HuH-7.5 (cell line): ENCODE data around the gene CCR4.
"Not testable (repeated sequence)": the region's sequence is repeated elsewhere in the genome, so short reads cannot be mapped to it uniquely, and the experiment has no call there.

Experiments used
- DNase-seq: peaks from one replicate; pipeline ENCODE4 v3.0.0; 2011; ENCODE audit warnings: low spot score

The CCR4 gene

DNA sequence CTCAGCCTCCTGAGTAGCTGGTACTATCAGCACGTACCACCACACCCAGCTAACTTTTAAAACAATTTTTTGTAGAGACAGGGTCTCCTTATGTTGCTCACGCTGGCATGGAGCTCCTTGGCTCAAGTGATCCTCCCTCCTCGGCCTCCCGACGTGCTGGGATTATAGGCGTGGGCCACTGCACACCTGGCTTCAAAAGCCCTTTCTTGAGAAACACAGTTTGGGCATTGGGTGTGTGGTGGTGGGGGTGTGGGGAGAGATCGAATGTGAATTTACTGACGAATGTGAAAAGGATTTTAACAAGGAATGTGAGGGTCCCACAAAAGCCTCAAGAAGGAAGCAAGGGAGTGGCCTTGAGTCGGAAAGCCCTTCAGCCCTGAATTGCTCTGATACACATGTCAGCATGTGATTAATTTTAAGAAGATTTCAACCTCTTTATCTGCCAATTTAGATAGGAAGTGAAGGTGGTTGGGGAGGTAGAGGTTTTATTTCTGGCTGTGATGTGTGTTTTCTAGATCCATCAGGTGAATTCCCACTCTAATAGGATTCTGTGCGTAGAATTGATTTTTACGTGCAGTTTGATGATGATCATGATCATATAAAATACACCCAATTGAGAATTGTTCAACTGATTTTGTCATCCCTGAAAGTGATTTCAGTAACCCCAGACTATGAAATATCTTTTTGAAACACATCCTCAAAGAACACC lies 1.1 kb downstream of the CCR4 start:
- no peak for DNase-seq

DNA sequence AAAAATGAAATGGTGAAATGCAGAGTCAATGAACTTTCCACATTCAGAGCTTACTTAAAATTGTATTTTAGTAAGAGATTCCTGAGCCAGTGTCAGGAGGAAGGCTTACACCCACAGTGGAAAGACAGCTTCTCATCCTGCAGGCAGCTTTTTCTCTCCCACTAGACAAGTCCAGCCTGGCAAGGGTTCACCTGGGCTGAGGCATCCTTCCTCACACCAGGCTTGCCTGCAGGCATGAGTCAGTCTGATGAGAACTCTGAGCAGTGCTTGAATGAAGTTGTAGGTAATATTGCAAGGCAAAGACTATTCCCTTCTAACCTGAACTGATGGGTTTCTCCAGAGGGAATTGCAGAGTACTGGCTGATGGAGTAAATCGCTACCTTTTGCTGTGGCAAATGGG lies 3.1 kb downstream of the CCR4 start:
- DNase-seq: no peak

DNA sequence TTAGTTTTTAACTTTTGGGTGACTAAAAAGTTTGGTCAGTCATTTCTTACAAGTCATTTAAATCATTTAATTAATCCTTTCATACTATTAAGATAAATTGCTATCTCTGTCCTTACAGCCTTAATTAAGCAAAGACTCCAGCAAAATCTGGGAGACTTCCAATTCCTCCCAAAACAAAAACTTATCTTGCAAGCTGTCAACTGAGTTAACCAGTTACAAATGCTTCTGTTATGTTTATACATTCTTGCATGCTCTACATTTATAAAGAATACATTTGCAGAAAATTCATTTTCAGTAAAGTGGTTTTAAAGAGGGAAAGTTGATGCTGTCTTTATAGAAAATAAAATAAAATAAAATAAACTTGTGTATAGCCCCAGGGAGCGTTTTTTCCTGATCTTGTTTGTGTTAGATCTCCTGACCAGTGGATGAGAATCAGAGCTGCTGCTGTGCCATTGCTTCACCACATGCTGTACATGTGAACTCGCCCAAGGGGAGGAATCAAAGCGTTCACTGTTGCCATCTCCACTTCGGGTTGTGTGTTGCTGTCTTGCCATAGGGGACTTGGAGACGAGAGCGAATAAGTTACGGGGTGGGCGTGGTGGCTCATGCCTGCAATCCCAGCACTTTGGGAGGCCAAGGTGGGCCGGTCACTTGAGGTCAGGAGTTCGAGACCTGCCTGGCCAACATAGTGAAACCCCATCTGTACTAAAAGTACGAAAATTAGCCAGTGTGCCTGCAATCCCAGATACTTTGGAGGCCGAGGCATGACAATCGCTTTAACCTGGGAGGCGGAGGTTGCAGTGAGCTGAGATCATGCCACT lies 5.5 kb downstream of the CCR4 start:
- no peak for DNase-seq

DNA sequence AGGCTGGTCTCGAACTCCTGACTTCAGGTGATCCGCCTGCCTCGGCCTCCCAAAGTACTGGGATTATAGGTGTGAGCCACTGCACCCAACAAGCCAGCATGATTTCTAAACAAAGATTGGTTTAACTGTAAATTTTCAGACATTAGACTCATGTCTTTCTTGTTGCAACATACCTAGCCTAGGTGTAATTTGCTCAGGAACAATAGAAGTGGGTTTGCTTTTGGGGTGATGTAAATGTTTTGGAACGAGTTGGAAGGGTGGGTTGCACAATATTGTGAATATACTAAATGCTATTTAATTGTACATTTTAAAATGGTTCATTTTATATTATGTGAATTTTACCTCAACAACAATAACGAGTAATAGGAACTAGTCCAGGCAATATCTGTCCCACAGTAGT lies 7.1 kb downstream of the CCR4 start:
- DNase-seq: no peak

DNA sequence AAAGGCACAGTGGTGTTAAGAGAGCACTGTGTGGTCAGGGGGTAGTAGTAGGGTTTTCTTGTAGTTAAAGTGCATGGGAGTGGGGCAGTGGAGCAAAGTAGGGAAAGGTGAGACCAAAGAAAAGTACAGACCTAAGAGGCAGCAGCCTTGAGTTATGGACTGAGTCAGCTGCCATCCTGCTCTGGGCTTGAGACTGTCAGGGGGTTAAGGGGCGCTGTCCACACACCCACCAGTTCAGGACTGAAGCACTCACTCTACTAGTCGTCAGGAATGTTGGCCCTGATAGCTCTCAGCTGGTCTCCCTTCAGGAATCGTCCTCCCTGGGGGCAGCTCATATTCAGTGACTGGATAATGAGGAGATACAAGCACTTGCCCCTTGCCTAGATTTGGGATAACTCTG lies 7.9 kb downstream of the CCR4 start:
- no peak for DNase-seq

DNA sequence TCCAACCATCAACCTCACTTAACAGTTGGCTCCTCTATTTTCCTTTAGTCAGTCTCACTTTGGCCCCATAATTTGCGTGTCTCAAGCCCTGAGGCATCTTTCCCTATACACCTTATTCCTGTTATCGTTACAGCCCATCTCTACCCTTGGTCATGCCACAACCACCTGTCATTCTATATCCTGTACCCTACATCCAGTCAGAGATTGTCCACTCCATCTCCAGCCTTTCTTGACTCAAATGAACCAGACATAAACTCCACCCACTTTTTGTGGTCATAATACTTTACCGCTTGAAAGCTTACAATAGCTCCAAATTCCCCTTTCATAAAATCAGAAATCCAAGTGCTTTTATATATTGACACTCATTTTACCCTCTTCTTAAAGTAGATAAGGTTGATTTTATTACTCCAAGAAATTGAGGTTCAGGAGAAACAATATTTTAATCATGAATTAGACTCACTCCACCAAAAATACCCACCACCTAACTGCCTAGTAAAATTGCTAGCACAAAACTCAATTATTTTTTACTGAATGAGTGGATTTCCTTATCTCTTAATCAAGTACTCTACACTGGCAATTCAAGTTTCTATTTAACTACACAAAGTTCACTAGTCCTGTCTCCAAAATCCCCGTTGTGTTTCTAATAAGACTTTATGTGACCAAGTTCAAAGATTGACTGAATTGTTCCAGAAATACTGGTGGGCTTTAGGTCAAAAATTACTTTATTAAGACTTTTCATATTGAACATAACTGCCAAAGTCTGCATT lies 9.1 kb downstream of the CCR4 start:
- no peak for DNase-seq

DNA sequence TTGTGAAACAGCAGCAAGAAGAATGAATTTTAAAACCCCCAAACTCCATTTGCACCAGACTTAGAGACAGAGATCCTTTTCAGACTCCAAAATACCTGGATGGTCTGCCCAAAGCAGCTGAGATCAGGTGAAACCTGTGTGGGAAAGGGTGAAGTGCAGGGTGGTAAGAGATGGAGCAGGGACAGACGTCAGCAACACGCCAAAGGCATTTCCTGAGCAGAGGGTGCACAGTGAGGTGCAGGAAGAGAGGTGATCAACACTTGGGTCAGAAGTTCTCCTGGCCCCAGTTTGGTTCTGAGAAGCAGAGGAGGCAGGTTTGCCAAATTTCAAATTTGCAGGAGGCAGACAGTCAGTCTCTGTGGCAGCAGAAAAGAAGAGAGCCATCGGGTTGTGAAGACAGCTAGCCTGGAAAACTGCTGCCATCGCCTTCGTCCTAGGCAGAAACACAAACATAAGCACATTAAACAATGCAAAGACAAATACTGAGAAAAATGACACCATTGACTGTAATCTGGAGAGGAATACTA lies 9.8 kb downstream of the CCR4 start:
- no peak for DNase-seq

DNA sequence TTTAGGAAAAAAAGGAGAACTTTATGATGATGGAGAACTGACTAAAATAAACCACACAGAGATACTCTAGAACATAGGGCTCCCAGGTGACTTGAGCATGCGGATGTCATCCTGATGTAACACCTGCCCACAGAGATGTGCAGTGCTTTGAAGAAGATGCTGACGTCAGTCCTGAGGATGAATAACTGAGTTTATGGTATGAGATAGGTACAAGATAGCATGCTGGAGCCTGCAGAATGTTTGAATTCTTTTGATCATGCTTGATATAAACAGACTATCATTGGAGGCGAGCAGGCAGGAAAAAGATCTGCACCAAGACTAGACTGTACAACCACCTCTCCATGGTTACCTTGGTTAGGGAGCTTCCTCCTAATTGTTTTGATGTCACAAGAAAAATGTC lies 12.4 kb downstream of the CCR4 start:
- DNase-seq: no peak

DNA sequence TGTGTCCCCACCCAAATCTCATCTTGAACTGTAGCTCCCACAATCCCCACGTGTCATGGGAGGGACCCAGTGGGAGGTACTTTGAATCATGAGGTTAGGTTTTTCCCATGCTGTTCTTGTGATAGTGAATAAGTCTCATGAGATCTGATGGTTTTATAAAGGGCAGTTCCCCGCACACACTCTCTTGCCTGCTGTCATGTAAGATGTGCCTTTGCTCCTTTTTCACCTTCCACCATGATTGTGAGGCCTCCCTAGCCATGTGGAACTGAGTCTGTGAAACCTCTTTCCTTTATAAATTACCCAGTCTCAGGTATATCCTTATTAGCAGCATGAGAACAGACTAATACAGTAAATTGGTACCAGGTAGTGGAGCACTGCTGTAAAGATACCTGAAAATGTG lies 13.3 kb downstream of the CCR4 start:
- not testable (repeated sequence) for DNase-seq

DNA sequence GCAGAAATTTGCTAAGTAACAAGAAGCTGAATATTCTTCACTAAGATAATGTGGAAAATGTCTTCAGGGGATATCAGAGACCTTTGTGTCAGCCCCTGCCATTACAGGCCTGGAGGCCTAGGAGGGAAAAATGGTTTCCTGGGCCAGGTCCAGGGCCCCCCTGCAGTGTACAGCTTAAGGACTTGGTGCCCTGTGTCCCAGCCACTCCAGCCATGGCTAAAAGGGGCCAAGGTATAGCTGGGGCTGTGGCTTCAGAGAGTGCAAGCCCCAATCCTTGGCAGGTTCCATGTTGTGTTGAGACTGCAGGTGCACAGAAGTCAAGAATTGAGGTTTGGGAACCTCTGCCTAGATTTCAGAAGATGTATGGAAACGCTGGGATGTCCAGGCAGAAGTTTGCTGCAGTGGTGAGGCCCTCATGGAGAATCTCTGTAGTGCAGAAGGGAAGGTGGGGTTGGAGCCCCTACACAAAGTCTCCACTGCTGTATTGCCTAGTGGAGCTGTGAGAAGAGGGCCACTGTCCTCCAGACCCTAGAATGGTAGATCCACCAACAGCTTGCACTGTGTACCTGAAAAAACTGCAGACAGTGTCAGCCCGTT lies 14.3 kb downstream of the CCR4 start:
- DNase-seq: not testable (repeated sequence)

DNA sequence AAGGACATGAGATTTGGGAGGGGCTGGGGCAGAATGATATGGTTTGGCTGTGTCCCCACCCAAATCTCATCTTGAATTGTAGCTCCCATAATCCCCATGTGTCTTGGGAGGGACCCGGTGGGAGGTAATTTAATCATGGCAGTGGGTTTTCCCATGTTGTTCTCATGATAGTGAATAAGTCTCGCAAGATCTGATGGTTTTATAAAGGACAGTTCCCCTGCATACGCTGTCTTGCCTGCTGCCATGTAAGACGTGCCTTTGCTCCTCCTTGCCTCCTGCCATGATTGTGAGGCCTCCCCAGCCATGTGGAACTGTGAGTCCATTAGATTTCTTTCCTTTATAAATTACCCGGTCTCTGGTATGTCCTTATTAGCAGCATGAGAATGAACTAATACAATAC lies 15.2 kb downstream of the CCR4 start:
- not testable (repeated sequence) for DNase-seq

DNA sequence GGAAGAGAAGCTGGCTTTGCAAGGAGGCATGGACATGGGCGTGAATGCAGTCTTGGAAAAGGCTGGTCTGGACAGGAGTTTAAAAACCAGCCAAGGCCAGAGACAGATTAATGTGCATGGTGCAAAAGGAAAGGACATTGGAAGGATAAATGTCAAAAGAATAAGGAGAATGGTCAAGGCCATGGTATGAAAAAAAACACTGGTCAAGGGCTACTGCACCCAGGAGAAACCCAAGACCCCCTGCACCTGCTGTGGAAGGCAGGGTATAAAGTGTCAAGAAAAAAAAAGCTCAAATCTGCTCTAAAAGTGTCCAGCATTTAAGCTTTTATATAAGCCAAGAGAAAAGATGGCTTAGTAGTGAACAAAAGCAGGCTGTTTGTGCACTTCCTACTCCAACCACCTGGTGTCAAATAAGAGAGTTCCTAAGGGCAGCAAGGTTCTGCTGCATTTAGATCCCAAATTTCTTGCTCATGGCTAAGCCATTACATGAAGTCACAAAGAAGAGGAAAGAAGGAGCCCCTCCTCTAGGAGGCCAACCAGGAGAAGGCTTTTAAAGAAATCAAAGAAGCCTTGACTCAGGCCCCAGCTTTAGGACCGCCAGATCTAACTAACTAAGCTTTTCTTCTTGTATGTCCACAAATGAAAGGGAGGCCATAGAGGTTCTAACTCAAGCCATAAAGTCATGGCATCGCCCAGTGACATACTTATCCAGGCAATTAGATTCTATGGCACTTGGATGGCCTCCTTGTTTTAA lies 16.9 kb downstream of the CCR4 start:
- DNase-seq: no peak

DNA sequence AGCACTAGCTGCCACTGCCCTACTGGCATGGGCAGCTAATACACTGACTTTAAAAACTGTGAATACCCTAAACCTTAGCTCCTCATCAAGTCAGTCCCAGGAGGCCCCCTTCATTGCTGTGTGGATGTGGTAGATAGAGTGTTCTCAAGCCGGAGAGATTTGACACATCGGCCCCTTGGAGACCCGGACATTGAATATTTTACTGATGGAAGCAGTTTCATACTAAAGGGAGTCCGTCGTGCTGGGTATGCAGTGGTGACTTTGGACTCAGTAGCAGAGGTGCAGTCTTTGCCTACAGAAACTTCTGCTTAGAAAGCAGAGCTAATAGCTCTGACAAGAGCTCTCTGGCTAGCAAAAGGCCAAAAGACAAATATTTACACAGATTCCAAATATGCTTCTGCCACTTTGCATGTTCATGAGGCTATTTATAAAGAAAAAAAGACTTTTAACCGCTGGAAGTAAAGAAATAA lies 17.5 kb downstream of the CCR4 start:
- DNase-seq: no peak

DNA sequence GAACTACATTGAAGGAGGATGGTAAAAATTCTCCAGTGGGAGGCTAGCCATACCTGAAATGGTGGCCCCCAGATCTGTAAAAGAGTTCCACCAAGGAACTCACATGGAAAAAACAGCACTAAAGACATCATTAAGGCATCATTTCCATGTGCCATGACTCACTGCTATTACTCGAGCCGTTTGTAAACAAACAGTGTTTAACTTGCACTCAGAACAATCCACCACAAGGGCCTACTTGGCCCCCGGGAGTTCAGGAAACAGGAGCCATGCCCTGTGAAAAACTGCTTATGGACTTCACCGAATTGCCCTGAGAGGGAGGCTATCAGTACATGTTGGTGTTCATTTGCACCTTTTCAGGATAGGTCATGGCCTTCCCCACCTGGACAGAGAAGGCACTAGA lies 18.2 kb downstream of the CCR4 start:
- DNase-seq: no peak

DNA sequence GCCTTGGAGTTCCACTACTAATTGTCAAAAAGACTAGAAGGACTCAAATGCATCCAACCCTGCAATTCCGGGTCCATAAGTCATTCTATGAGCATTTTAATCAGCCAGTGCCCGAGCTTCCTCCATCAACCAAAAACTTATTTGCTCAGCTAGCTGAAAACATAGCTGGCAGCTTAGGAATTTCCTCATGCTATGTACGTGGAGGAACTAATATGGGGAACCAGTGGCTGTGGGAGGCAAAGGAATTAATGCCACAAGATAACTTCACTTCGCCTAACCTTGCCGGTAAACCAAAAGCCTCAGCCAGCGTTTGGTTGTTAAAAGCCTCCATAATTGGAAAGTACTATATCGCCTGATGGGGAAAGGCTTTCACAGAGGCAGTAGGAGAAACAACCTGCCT lies 19.8 kb downstream of the CCR4 start:
- DNase-seq: not testable (repeated sequence)

DNA sequence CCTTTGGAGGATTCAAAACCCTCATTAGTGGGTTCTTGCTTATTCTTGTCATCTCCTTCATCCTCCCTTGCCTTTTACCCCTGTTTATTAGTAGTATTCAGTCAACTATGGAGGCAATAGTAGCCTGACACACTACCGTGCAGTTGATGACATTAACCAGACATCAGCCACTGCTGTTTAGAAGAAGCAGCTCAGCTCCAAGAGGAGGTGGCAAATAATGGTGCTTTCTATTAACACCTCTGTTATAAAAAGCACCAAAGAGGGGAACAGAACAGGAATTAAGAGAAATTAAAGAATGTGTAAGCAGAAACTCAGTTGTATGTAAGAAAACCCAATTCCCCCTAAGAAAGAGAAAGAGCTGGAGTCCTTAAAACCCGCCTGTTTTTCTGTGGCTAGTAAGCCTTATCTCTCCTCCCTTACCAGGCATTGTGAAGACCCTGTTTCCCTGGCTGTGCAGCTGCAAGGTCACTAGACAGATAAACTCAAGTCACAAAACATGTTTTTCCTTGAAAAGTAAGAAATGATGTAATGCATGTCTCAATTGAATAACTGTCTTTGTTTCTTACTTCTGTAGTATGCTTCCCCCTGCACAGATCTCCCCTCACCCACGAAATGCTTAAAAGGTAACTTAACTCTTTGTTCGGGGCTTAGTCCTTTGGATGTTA lies 21.2 kb downstream of the CCR4 start:
- DNase-seq: no peak

DNA sequence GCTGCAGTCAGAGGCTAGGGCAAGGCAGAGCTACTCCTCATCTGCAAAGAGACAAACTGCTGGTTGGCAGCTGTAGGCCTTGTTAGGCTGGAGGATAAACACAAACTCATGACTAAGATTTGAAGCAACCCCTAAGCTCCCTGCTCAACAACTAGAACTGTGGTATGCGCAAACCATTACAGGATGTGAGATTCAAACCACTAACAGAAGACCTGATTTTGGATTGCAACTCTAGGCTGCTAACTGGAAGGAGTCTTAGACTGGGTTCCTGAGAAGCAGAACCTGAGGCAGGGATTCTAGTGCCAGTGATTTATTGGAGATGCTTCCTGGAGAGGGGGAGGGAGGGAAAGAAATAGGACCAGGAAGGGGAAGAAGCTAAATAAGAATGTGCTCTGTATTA lies 22.5 kb downstream of the CCR4 start:
- no peak for DNase-seq

DNA sequence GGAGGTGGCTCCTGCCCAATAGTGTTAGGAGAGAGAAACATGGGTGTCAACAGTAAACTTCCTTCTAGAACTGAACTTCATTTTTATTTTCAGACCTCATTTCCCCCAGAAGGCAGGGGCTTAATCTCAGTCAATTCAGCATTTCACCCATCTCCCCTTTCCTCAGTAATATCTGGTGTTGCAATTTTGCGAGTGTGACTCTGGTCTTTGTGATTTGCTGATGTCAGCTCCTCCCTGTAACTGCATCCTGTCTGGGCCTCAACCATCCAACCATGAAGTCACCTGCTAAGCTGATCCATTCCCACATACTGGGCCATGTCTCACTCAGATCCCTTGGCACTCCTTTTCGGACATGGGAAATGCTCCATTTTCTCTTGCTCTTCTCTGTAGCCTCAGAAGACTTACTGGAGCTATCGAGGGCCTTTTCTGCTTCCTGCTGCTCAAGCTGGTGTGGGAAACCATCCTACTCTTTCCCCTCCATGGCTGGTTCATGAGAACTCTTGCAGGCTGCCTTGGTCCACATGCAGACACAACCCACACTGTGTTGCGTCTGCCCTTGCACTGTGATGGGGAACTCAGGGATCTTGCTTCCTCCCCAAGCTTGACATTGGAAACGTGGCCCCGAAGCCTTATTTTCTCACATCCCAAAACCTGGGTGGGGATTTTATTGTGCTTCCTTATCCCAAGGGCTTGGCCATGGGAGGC lies 24.6 kb downstream of the CCR4 start:
- no peak for DNase-seq

DNA sequence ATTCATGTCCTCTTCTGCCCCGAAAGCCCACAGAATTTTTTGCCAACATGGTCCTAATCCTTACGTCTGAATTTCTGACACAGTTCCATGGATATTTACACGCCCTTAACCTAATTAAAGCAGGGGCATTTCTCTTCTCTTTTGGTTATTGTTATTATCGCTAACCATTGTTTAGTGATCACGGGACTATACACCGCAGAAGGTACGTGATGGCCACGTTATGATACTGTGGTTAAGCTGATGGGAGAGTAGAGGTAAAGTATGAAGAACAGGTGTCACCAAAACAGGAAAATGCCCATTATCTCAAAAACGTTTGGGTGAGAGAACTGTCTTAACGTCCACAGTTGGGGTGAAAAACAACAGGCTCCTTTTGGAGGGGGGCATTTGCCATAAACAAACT lies 26.4 kb downstream of the CCR4 start:
- DNase-seq: no peak

DNA sequence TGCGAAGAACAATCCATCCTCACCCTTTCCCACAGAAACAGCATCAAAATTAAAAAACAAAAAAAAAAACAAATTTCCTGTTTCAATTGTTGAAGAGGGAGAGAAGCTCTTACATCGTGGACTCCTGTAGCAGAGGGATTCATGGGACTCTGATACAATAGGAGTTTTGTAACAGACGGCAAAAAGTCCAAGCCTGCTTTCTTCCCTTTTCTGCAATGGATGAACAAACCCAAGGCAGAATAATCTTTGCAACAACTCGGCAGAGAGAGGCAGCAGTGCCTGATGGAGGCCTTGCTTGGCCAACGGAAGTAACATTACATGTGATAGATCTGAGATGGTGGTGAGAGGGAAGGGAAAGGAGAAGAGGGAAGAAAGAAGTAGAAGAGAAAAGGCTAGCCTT lies 26.9 kb downstream of the CCR4 start:
- no peak for DNase-seq
